NT2/D1 (cell line): ENCODE results near the gene PDE4B.

ENCODE experiments used
- DNase-seq: peaks from one replicate; pipeline ENCODE4 v3.0.0-alpha.2; 2011; ENCODE audit warnings: low read depth, low spot score
- H3K27me3 ChIP-seq: 2 replicates; pipeline ENCODE4 v1.6.0; 2011; ENCODE audit warnings: mild to moderate bottlenecking; ENCODE audit not compliant: insufficient read length, insufficient read depth
- H3K36me3 ChIP-seq: 2 replicates; pipeline ENCODE4 v1.6.1; 2011; ENCODE audit warnings: mild to moderate bottlenecking, low read length, mixed read lengths; ENCODE audit not compliant: insufficient read depth, insufficient read length
- H3K4me1 ChIP-seq: 2 replicates; pipeline ENCODE4 v1.5.1; 2011; ENCODE audit not compliant: insufficient read depth, insufficient read length
- H3K4me3 ChIP-seq: 2 replicates; pipeline ENCODE4 v1.5.1; 2011; ENCODE audit warnings: low read depth; ENCODE audit not compliant: insufficient read length
- H3K9ac ChIP-seq: 2 replicates; pipeline ENCODE4 v1.6.0; 2011; ENCODE audit warnings: low read depth; ENCODE audit not compliant: insufficient read length
- H3K9me3 ChIP-seq: 2 replicates; pipeline ENCODE4 v1.5.1; 2011; ENCODE audit warnings: mild to moderate bottlenecking, low read length; ENCODE audit not compliant: insufficient read depth
- SUZ12 ChIP-seq: IDR thresholded peaks from 2 replicates; pipeline ENCODE4 v1.6.1; 2011; ENCODE audit not compliant: insufficient read length, insufficient read depth; ENCODE audit errors: extremely low read depth
- YY1 ChIP-seq: IDR thresholded peaks from 2 replicates; pipeline ENCODE4 v1.6.1; 2011; ENCODE audit not compliant: insufficient read length, insufficient read depth
- ZNF274 ChIP-seq: IDR thresholded peaks from 2 replicates; pipeline ENCODE4 v1.6.1; 2011; ENCODE audit warnings: mild to moderate bottlenecking, low read depth, low read length

The PDE4B gene

GRCh38 chr1:66292944-66293343 lies 500.2 kb downstream of the PDE4B start:
- Histone ChIP-seq H3K4me1 (no peaks in the 10 kb centered on the region), H3K36me3 (no peaks in the 10 kb centered on the region), H3K9me3 (no peaks in the 10 kb centered on the region), H3K27me3 (no peaks in the 10 kb centered on the region), H3K9ac (no peak overlapping the region), H3K4me3 (no peak overlapping the region)
- TF ChIP-seq YY1 = no peak
- no peak for TF ChIP-seq ZNF274
- TF ChIP-seq SUZ12 = no peak
- DNase-seq = no peak

- Histone ChIP-seq H3K4me1 (no peaks in the 10 kb centered on the region), H3K9ac (no peak overlapping the region), H3K9me3 (no peaks in the 10 kb centered on the region), H3K36me3 (no peaks in the 10 kb centered on the region), H3K4me3 (no peak overlapping the region), H3K27me3 (no peaks in the 10 kb centered on the region)
- no peak for DNase-seq
- TF ChIP-seq SUZ12 (no peak), YY1 (no peak), ZNF274 (no peak)
Observed at GRCh38 chr1:66294707-66295370, 502.1 kb downstream of the PDE4B start.

- no peak for DNase-seq
- Histone ChIP-seq H3K4me1 (no peaks in the 10 kb centered on the region), H3K9ac (no peak overlapping the region), H3K4me3 (no peak overlapping the region), H3K9me3 (no peaks in the 10 kb centered on the region), H3K36me3 (no peaks in the 10 kb centered on the region), H3K27me3 (no peaks in the 10 kb centered on the region)
- TF ChIP-seq YY1 = no peak
- TF ChIP-seq SUZ12 = no peak
- TF ChIP-seq ZNF274 = no peak
Observed at GRCh38 chr1:66295803-66296202, 503.1 kb downstream of the PDE4B start.

DNA sequence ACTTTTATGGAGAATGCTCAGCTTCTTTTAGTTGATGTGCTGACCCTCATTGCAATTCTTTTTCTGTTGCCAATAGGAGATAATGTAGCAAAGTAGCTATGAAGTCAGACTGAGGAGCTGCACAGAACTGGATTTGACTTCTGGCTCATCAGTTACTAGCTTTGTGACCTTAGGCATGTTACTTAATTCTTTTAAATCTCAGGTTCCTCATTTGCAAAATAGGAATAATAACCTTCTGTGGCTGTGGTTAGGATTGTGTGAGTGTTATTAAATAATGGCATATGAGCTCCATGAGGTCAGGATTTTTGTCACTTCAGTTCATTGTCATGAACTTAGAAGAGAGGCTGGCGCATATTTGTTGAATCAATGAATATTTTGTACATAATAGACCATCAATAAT lies 503.7 kb downstream of the PDE4B start:
- no peak overlapping the region for H3K4me3 ChIP-seq
- no peak for DNase-seq
- H3K27me3 ChIP-seq = no peaks in the 10 kb centered on the region
- no peaks in the 10 kb centered on the region for H3K9me3 ChIP-seq
- no peaks in the 10 kb centered on the region for H3K36me3 ChIP-seq
- TF ChIP-seq ZNF274 = no peak
- TF ChIP-seq YY1 = no peak
- no peak for TF ChIP-seq SUZ12
- H3K4me1 ChIP-seq = no peaks in the 10 kb centered on the region
- H3K9ac ChIP-seq = no peak overlapping the region

GRCh38 chr1:66296951-66297350 lies 504.3 kb downstream of the PDE4B start:
- DNase-seq = no peak
- no peaks in the 10 kb centered on the region for H3K4me1 ChIP-seq
- no peaks in the 10 kb centered on the region for H3K9me3 ChIP-seq
- H3K36me3 ChIP-seq = no peaks in the 10 kb centered on the region
- no peak overlapping the region for H3K4me3 ChIP-seq
- no peak overlapping the region for H3K9ac ChIP-seq
- H3K27me3 ChIP-seq = no peaks in the 10 kb centered on the region
- TF ChIP-seq SUZ12 (no peak), ZNF274 (no peak), YY1 (no peak)

DNA sequence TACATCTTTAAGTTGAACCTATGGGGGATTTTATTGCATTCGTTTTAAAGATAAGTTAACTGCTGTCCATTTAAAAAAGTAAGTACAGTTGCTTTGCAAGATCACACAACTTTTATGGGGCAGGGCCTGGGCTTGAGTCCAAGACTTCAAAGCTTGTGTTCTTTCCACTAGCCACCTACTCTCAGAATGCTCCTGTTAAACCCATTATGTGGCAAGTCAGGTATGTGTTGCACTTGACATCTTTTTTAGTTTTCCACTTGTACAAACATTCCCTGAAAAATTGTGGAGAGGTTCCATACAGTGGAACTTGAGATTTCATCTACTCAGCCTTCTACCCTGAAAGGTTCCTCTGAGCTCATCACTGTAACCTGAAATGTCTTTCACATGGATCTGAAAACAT lies 505.8 kb downstream of the PDE4B start:
- no peak for DNase-seq
- Histone ChIP-seq H3K4me3 (no peak overlapping the region), H3K4me1 (no peaks in the 10 kb centered on the region), H3K36me3 (no peaks in the 10 kb centered on the region), H3K9me3 (no peaks in the 10 kb centered on the region), H3K27me3 (no peaks in the 10 kb centered on the region), H3K9ac (no peak overlapping the region)
- no peak for TF ChIP-seq YY1
- TF ChIP-seq ZNF274 = no peak
- no peak for TF ChIP-seq SUZ12

DNA sequence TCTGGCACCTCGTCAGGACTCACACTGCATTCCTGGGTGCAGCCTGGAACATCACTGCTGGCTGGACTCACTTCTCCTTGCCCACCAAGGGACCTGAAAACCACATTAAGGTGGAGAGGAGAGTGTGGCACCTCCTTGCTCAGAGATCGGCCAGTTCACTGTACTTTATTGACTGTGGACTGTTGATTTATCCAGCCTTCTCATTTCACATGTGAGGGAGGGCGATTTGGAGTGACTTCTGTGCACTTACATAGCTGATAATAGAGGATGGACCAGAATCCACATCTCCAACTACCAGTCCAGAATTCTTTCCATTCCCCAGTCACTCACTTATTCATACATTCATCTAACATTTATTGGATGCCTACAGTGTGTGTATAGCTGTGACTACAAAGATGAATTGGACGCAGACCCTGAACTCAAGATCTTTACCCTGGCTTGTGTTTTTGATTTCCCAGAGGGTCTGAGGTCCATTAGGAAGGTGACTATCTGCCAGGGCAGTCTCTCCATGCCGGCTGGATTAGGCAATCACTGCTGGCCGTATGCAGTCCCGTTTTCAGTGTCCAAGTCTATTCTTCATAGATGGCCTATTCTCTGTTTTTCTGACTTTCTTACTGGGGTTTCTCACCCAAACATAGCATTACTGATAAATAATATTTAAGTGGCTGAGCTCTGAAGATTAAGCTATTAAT lies 507.7 kb downstream of the PDE4B start:
- H3K27me3 ChIP-seq = no peaks in the 10 kb centered on the region
- H3K4me1 ChIP-seq = no peaks in the 10 kb centered on the region
- H3K9ac ChIP-seq = no peak overlapping the region
- H3K9me3 ChIP-seq = no peaks in the 10 kb centered on the region
- H3K4me3 ChIP-seq = no peak overlapping the region
- H3K36me3 ChIP-seq = no peaks in the 10 kb centered on the region
- TF ChIP-seq ZNF274 (no peak), SUZ12 (no peak), YY1 (no peak)
- no peak for DNase-seq
